ENCODE measurements around the gene NDUFS8. TPM values are rescaled to one million over a fixed set of nuclear protein-coding genes. Genes with fewer than 3 reads are reported as not detected.
A peak's percentile ranks its signal among the peaks of the same experiment; 100 is the strongest.

Gene NDUFS8
- polyA plus RNA-seq, 3 donors: 62.9 to 141 (median 114) TPM

DNA sequence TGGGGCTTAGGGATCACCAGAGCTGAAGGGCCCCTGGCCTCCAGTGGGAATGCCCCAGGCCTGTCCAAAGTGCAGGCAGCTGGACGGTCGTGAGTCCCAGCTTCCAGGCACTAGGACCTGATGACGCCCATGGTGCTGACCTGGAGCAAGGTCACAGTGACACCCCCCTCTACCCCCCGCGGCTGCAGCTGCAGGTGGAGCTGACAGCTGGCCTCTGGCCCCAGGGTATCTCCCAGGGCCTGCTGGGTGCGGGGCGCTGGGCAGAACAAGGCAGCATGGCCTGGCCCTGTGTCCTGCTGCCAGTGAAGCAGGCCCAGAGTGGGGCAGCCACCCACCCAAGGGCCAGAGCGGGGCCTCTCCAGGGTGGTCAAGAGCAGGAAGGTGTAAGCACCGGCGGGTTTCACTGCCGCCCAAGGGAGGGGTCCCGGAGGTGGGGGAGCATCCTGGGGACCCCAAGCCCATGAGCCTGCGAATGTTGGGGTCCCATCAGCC is 7.8 kb downstream of the NDUFS8 start:
- Histone ChIP-seq H3K36me3 (replicated peaks in 1 of 2; ENCODE audit: control insufficient read depth in 1 of 2, insufficient read depth in 2 of 2, low read length in 2 of 2) (peaks cover 31 to 35% of the 10 kb centered on the region in 2 donors), H3K27ac (ENCODE audit: low read depth in 1 of 2, low read length in 2 of 2) (peak overlapping the region; percentile 98 to 99), H2AFZ (ENCODE audit: insufficient read depth, low read depth, low read length, poor library complexity, severe bottlenecking) (no peak overlapping the region), H3K9ac (ENCODE audit: insufficient read depth, low read length, poor library complexity, severe bottlenecking) (peak overlapping the region; percentile 92), H3K4me3 (replicated peaks in 1 of 3; ENCODE audit: low read depth in 2 of 3, low read length in 3 of 3) (peak overlapping the region; percentile 84 to 96 (median 91)), H4K20me1 (ENCODE audit: insufficient read depth, low read length) (peaks cover 41% of the 10 kb centered on the region), H3K4me1 (ENCODE audit: control insufficient read depth in 1 of 2, insufficient read depth in 2 of 2, low read length in 2 of 2) (peaks cover 51 to 73% of the 10 kb centered on the region in 2 donors), H3K9me3 (replicated peaks in 1 of 2; ENCODE audit: control insufficient read depth in 1 of 2, insufficient read depth in 1 of 2, low read length in 2 of 2) (no peaks in the 10 kb centered on the region), H3K27me3 (ENCODE audit: control insufficient read depth in 2 of 2, insufficient read depth in 2 of 2, low read length in 2 of 2) (no peaks in the 10 kb centered on the region), H3K4me2 (replicated peaks; ENCODE audit: extremely low read depth, low read length, poor library complexity, severe bottlenecking) (peak overlapping the region; percentile 97), H3K79me2 (ENCODE audit: insufficient read depth, low read length) (peaks cover 68% of the 10 kb centered on the region)
- no peaks in the 10 kb centered on the region for H3K9me3 Mint-ChIP-seq
- H3K27ac Mint-ChIP-seq: peak overlapping the region; percentile 98 to 100 (median 99)
- DNase-seq: no peak
- TF ChIP-seq, protein P1, sequence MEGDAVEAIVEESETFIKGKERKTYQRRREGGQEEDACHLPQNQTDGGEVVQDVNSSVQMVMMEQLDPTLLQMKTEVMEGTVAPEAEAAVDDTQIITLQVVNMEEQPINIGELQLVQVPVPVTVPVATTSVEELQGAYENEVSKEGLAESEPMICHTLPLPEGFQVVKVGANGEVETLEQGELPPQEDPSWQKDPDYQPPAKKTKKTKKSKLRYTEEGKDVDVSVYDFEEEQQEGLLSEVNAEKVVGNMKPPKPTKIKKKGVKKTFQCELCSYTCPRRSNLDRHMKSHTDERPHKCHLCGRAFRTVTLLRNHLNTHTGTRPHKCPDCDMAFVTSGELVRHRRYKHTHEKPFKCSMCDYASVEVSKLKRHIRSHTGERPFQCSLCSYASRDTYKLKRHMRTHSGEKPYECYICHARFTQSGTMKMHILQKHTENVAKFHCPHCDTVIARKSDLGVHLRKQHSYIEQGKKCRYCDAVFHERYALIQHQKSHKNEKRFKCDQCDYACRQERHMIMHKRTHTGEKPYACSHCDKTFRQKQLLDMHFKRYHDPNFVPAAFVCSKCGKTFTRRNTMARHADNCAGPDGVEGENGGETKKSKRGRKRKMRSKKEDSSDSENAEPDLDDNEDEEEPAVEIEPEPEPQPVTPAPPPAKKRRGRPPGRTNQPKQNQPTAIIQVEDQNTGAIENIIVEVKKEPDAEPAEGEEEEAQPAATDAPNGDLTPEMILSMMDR (IDR thresholded peaks at IDR 0.05): no peak
- H3K4me1 Mint-ChIP-seq: peaks cover 38% of the 10 kb centered on the region
- peaks cover 15 to 37% of the 10 kb centered on the region in 2 donors for H3K36me3 Mint-ChIP-seq
- peak overlapping the region; percentile 89 to 95 for H3K4me3 Mint-ChIP-seq
- intact Hi-C loops (cut with micrococcal nuclease): loop anchor here in 1 of 2 donors (5.0 kb wide), 3 partner anchors 36 to 234 kb away; partner anchors contain the start of genes C11orf24, CHKA and UNC93B1
- H3K27me3 Mint-ChIP-seq (ENCODE audit: low read depth in 3 of 3): peaks cover 0 to 3% (median 0%) of the 10 kb centered on the region in 3 donors
- 67% methylated on average over 13 of the region's 13 CpGs for WGBS (ENCODE audit: insufficient coverage)

DNA sequence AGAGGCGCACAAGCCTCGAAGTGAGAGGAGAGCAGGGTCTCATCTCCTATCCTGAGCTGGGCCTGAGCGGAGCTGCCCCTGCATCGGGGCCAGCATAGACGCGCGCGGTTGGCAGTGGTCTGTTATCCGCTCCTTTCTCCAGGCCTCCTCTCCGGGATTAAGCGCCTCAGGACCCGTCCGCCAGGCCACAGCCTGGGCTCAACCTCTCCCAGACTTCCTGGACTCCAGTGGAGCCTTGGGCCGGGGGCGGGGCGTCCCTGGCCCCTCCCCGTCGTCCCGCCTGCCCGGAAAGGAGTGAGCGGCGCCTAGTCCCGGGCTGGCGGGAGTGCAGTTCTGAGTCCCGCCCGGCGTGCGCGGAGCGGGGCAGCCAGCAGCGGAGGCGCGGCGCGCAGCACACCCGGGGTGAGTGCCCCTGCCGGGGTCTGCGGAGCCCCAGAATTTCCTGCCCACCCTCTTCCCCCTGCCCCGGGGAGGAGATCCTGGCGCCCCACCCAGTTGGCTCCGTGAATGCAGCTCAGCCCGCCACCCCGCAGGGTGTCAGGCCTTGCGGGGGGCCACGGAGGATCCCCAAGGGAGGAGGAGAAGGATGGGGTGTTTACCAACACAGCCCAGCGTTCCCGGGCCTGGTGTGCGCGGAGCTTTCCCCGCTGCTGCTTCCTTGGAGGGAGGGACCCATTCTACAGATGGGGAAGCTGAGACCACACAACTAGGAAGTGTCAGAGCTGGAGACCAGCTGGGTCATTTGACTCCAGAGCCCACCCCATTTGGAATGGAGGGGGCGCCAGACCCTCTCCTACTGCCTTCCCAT is 8.4 kb downstream of the NDUFS8 start, which contains the start of gene TCIRG1:
Gene TCIRG1, plus strand, starts transcription at position 308 of the 808 bp plus-strand sequence. CDS start 2,247 bp downstream, outside the sequence.
- peak within 1 kb of the TSS; percentile 51 for H2AFZ ChIP-seq (ENCODE audit: insufficient read depth, low read depth, low read length, poor library complexity, severe bottlenecking)
- peak within 1 kb of the TSS; percentile 84 to 96 (median 91) for H3K4me3 ChIP-seq (replicated peaks in 1 of 3; ENCODE audit: low read depth in 2 of 3, low read length in 3 of 3)
- H3K4me1 Mint-ChIP-seq: peaks cover 38% of the 10 kb centered on the region
- DNase-seq: peak; percentile 67 to 81 (median 80)
- H3K27me3 Mint-ChIP-seq (ENCODE audit: low read depth in 3 of 3): peaks cover 0 to 3% (median 0%) of the 10 kb centered on the region in 3 donors
- H3K27ac Mint-ChIP-seq: peak within 1 kb of the TSS; percentile 98 to 100 (median 99)
- peaks cover 13 to 34% of the 10 kb centered on the region in 2 donors for H3K36me3 Mint-ChIP-seq
- H3K4me1 ChIP-seq (ENCODE audit: control insufficient read depth in 1 of 2, insufficient read depth in 2 of 2, low read length in 2 of 2): peaks cover 51 to 73% of the 10 kb centered on the region in 2 donors
- TF ChIP-seq, protein P1 (IDR thresholded peaks at IDR 0.05): no peak
- H3K36me3 ChIP-seq (replicated peaks in 1 of 2; ENCODE audit: control insufficient read depth in 1 of 2, insufficient read depth in 2 of 2, low read length in 2 of 2): peaks cover 32 to 35% of the 10 kb centered on the region in 2 donors
- no peaks in the 10 kb centered on the region for H3K27me3 ChIP-seq (ENCODE audit: control insufficient read depth in 2 of 2, insufficient read depth in 2 of 2, low read length in 2 of 2)
- no peaks in the 10 kb centered on the region for H3K9me3 ChIP-seq (replicated peaks in 1 of 2; ENCODE audit: control insufficient read depth in 1 of 2, insufficient read depth in 1 of 2, low read length in 2 of 2)
- no peaks in the 10 kb centered on the region for H3K9me3 Mint-ChIP-seq
- peak within 1 kb of the TSS; percentile 89 to 95 for H3K4me3 Mint-ChIP-seq
- H3K27ac ChIP-seq (ENCODE audit: low read depth in 1 of 2, low read length in 2 of 2): peak within 1 kb of the TSS; percentile 98 to 99
- intact Hi-C loops (cut with micrococcal nuclease): loop anchor here in 1 of 2 donors (5.0 kb wide), 3 partner anchors 37 to 233 kb away; partner anchors contain the start of genes C11orf24, CHKA and UNC93B1
- peak within 1 kb of the TSS; percentile 97 for H3K4me2 ChIP-seq (replicated peaks; ENCODE audit: extremely low read depth, low read length, poor library complexity, severe bottlenecking)
- H3K79me2 ChIP-seq (ENCODE audit: insufficient read depth, low read length): peaks cover 75% of the 10 kb centered on the region
- peaks cover 48% of the 10 kb centered on the region for H4K20me1 ChIP-seq (ENCODE audit: insufficient read depth, low read length)
- H3K9ac ChIP-seq (ENCODE audit: insufficient read depth, low read length, poor library complexity, severe bottlenecking): peak within 1 kb of the TSS; percentile 92
- 6% methylated on average over 38 of the region's 51 CpGs for WGBS (ENCODE audit: insufficient coverage)
